CD4-positive, alpha-beta memory T cell (primary cell): Measurements from ENCODE around the gene CIAPIN1. TPM values are rescaled to one million over a fixed set of nuclear protein-coding genes. Genes with fewer than 3 reads are reported as not detected.

ENCODE experiments used
- CTCF ChIA-PET: fragments of 350-600 bp; sonication (Branson Sonifier 250); formaldehyde crosslinking; loops from one replicate; lab custom pipeline; 2021; ENCODE audit warnings: inconsistent platforms; ENCODE audit not compliant: partially characterized antibody; lab: Charles Lee
- POLR2A ChIA-PET: fragments of 350-600 bp; sonication (Branson Sonifier 250); formaldehyde crosslinking; loops from one replicate; lab custom pipeline; 2021; ENCODE audit not compliant: partially characterized antibody; lab: Charles Lee
- DNase-seq, 5 donors: peaks; one replicate each; pipeline versions ENCODE4 v3.0.0 to v3.0.0-alpha.2; 2020 to 2022; ENCODE audit warnings: mixed read lengths in 1 of 5
- H3K27ac ChIP-seq: one replicate; pipeline ENCODE4 v1.7.0; 2013; ENCODE audit warnings: low read depth, low read length
- H3K27me3 ChIP-seq: 2 replicates; pipeline ENCODE4 v1.7.0; 2013; ENCODE audit warnings: mild to moderate bottlenecking, low read length, moderate library complexity; ENCODE audit not compliant: insufficient read depth
- H3K36me3 ChIP-seq: 2 replicates; pipeline ENCODE4 v1.7.0; 2013; ENCODE audit warnings: mild to moderate bottlenecking, low read length, moderate library complexity; ENCODE audit not compliant: insufficient read depth
- H3K4me1 ChIP-seq: 2 replicates; pipeline ENCODE4 v1.7.0; 2013; ENCODE audit warnings: mild to moderate bottlenecking, low read length, moderate library complexity; ENCODE audit not compliant: insufficient read depth
- H3K4me3 ChIP-seq, 2 donors: one replicate each; pipeline ENCODE4 v1.7.0; 2013; ENCODE audit warnings: low read length in 2 of 2, mild to moderate bottlenecking in 1 of 2
- H3K9me3 ChIP-seq, 2 donors: one replicate each; pipeline ENCODE4 v1.7.0; 2013; ENCODE audit warnings: low read length in 2 of 2, control low read depth in 1 of 2; ENCODE audit not compliant: control insufficient read depth in 1 of 2
- H3K27ac Mint-ChIP-seq, 7 donors: one replicate each; pipeline ENCODE4 v1.8.0; 2020 to 2021; ENCODE audit warnings: mixed read lengths in 7 of 7, mild to moderate bottlenecking in 6 of 7, inconsistent platforms in 3 of 7, moderate library complexity in 3 of 7
- H3K27me3 Mint-ChIP-seq, 2 donors: one replicate each; pipeline ENCODE4 v1.8.0; 2020 to 2021; ENCODE audit warnings: mixed read lengths in 2 of 2
- H3K36me3 Mint-ChIP-seq, 2 donors: one replicate each; pipeline ENCODE4 v1.8.0; 2020 to 2021; ENCODE audit warnings: mixed read lengths in 2 of 2, inconsistent platforms in 1 of 2, mild to moderate bottlenecking in 1 of 2
- H3K4me1 Mint-ChIP-seq, 4 donors: one replicate each; pipeline ENCODE4 v1.8.0; 2020 to 2021; ENCODE audit warnings: mixed read lengths in 4 of 4, mild to moderate bottlenecking in 1 of 4
- H3K4me3 Mint-ChIP-seq, 8 donors: one replicate each; pipeline ENCODE4 v1.8.0; 2020 to 2021; ENCODE audit warnings: mixed read lengths in 8 of 8, mild to moderate bottlenecking in 7 of 8, moderate library complexity in 6 of 8, inconsistent platforms in 3 of 8
- H3K9me3 Mint-ChIP-seq, 8 donors: one replicate each; pipeline ENCODE4 v1.8.0; 2020 to 2021; ENCODE audit warnings: mixed read lengths in 8 of 8, mild to moderate bottlenecking in 5 of 8, inconsistent platforms in 3 of 8, moderate library complexity in 1 of 8
- intact Hi-C: fragments of 100-400 bp; cut with micrococcal nuclease; formaldehyde crosslinking; loops from one replicate; pipeline ENCODE4 v1.15.1; 2023
- polyA plus RNA-seq, 2 donors: library from polyadenylated mRNA; unstranded; fragments of 300-500 nt; fragmentation: Illumina TruSeq; gene quantifications; one replicate each; pipeline ENCODE4 v1.2.3, GENCODE V29; 2021
- total RNA-seq, 2 experiments: library from RNA; stranded (reverse); gene quantifications; one replicate each; pipeline ENCODE4 v1.2.3, GENCODE V29; 2021

CIAPIN1 gene
- total and polyA plus RNA-seq, 4 experiments from 2014 or later = 28.1 to 65.3 (median 37.0) TPM

DNA sequence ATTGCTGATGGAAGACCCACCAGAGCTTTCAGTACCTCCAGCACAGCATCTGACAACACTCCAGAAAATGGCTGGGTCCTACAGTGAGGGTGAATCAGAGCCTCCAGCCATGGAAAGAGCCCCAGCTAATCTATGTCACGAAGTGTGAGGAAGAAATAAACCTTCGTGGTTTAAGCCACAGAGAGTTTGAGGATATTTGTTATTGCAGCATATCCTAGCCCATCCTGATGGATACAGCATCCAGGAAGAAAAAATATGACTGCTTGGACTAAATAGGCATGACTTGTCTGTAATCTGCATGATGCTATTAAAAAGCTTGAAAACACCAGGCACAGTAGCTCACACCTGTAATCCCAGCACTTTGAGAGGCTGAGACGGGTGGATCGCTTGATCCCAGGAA, 55.9 kb downstream of the CIAPIN1 start:
- no peak overlapping the region for H3K27ac Mint-ChIP-seq
- H3K27ac ChIP-seq = no peak overlapping the region
- ChIA-PET POLR2A (no interaction called here), CTCF (interaction anchor here (1.1 to 1.7 kb wide), 2 partner anchors 8 to 25 kb away, joined by 3 read pairs; no protein-coding TSS in a partner anchor)
- H3K4me1 ChIP-seq = no peaks in the 10 kb centered on the region
- H3K9me3 Mint-ChIP-seq = no peaks in the 10 kb centered on the region
- no peaks in the 10 kb centered on the region for H3K9me3 ChIP-seq
- no peak overlapping the region for H3K4me3 ChIP-seq
- no peaks in the 10 kb centered on the region for H3K36me3 ChIP-seq
- intact Hi-C loops = no loop called here
- peaks cover 2% of the 10 kb centered on the region in 2 donors for H3K27me3 Mint-ChIP-seq
- no peaks in the 10 kb centered on the region for H3K27me3 ChIP-seq
- no peaks in the 10 kb centered on the region for H3K4me1 Mint-ChIP-seq
- H3K36me3 Mint-ChIP-seq = no peaks in the 10 kb centered on the region
- H3K4me3 Mint-ChIP-seq = no peak overlapping the region
- no peak for DNase-seq

DNA sequence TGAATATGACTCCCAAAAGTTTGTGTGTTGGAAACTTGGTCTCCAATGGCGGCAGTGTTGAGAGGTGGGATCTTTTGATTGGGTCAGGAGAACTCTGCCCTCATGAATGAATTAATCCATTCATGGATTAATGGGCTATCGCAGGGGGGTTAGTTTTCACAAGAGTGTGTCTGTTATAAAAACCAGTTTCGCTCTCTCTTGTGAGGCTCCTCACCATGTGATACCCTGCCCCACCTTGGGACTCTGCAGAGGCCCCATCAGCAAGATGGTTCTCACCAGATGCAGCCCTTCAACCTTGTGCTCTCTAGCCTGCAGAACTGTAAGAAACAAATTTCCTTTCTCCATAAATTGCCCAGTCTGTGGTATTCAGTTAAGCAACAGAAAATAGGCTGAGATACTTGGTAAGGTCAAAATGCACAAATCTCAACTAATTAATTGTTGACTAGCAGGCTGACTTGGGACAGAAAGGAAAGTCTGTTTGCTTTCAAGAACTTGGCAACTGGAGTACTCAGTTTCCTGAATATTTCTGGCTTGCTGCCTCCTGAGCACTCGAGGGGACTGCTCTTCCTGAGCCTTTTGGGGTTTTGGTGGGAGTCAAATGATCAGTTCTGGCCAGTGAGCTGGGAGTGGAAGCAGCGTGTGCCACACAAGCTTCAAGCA, 56.4 kb downstream of the CIAPIN1 start:
- ChIA-PET POLR2A (no interaction called here), CTCF (interaction anchor here (1.7 kb wide), 1 partner anchor 26 kb away, joined by 3 read pairs; no protein-coding TSS in a partner anchor)
- H3K4me1 ChIP-seq = no peaks in the 10 kb centered on the region
- H3K27me3 ChIP-seq = no peaks in the 10 kb centered on the region
- no peak overlapping the region for H3K27ac ChIP-seq
- H3K4me1 Mint-ChIP-seq = no peaks in the 10 kb centered on the region
- no peak for DNase-seq
- no peak overlapping the region for H3K27ac Mint-ChIP-seq
- intact Hi-C loops = no loop called here
- H3K4me3 ChIP-seq = no peak overlapping the region
- no peak overlapping the region for H3K4me3 Mint-ChIP-seq
- no peaks in the 10 kb centered on the region for H3K36me3 ChIP-seq
- no peaks in the 10 kb centered on the region for H3K9me3 Mint-ChIP-seq
- H3K27me3 Mint-ChIP-seq = peaks cover 0 to 2% of the 10 kb centered on the region in 2 donors
- H3K36me3 Mint-ChIP-seq = no peaks in the 10 kb centered on the region
- H3K9me3 ChIP-seq = no peaks in the 10 kb centered on the region

DNA sequence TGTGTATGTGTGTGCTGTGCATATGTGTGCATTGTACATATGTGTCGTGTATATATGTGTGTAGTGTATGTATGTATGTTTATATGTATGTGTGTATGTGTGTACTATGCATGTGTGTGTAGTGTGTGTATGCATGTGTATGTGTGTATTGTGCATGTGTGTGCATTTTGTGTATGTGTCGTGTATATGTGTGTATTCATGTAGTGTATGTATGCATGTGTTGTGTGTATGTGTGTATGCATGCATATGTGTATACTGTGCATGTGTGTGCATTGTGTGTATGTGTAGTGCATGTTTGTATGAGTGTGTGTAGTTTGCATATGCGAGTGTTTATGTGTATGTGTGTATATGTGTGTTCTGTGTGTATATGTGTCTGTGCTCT, 58.1 kb downstream of the CIAPIN1 start:
- H3K27me3 Mint-ChIP-seq = peaks cover 0 to 2% of the 10 kb centered on the region in 2 donors
- intact Hi-C loops = no loop called here

DNA sequence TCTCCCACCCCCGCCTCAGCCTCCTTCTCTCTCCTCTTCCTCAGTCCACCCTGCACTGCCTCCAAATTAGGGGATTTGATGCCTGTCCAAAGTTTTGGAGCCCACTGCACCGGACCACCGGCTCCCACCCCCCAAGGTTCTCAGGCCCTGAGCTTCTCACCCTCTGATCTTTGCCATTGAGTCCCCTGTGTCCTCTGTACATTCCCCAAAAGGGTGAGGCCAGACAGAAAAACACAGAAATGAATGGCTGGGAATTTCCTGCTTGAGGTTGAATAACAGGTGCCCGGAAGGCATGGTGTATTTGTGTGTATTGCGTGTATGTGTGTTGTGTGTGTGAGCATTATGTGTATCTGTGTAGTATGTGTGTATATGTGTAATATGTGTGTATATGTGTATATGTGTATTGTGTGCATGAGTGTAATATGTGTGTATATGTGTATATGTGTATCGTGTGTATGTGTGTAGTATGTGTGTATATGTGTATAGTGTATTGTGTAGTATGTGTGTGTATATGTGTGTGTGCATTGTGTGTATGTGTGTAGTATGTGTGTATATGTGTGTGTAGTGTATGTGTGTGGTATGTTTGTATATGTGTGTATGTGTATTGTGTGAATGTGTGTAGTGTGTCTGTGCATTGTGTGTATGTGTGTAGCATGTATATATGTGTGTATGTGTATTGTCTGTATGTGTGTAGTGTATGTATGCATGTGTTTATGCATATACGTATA, 58.7 kb downstream of the CIAPIN1 start:
- POLR2A ChIA-PET = no interaction called here
- H3K27ac Mint-ChIP-seq = no peak overlapping the region

More for the DNA sequence above, 58.1 kb downstream of the CIAPIN1 start:
- Mint-ChIP-seq H3K36me3 (no peaks in the 10 kb centered on the region), H3K27ac (no peak overlapping the region), H3K4me1 (no peaks in the 10 kb centered on the region), H3K4me3 (no peak overlapping the region), H3K9me3 (no peaks in the 10 kb centered on the region)
- no peak for DNase-seq
- H3K27me3 ChIP-seq = no peaks in the 10 kb centered on the region
- no peaks in the 10 kb centered on the region for H3K9me3 ChIP-seq
- no peaks in the 10 kb centered on the region for H3K36me3 ChIP-seq
- H3K4me1 ChIP-seq = no peaks in the 10 kb centered on the region
- no peak overlapping the region for H3K27ac ChIP-seq
- no peak overlapping the region for H3K4me3 ChIP-seq
- CTCF ChIA-PET = no interaction called here
- POLR2A ChIA-PET = no interaction called here

DNA sequence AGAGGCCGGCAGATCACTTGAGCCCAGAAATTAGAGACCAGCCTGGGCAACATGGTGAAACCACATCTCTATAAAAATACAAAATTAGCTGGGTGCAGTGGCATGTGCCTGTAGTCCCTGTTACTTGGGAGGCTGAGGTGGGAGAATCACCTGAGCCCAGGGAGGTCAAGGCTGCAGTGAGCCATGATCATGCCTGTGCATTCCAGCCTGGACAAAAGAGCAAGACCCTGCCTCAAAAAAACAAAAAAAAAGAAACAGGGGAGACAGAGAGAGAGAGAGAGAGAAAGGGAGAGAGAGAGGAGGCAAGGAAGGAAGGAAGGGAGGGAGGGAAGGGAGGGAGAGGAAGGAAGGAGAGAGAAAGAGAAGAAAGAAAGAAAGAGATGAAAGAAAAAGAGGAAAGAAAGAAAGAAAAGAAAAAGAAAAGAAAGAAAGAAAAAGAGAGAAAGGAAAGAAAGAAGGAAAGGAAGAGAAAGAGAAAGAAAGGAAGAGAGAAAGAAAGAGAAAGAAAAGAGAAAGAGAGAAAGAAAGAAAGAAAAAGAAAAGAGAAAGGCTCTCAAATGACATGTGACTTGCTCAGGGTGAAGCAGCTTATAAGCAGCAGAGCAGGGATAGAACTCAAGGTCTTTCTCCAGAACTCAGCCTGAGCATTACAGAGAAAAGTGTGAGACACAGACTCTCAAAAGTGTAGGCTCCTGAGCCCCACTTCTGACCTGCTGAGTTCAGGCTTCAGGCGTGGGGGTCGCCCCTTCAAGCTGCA, 59.4 kb downstream of the CIAPIN1 start:
- no peaks in the 10 kb centered on the region for H3K36me3 Mint-ChIP-seq
- no peak overlapping the region for H3K27ac Mint-ChIP-seq
- no peaks in the 10 kb centered on the region for H3K27me3 ChIP-seq
- DNase-seq = no peak
- ChIA-PET POLR2A (no interaction called here), CTCF (no interaction called here)
- H3K4me1 Mint-ChIP-seq = no peaks in the 10 kb centered on the region
- no peak overlapping the region for H3K4me3 ChIP-seq
- H3K9me3 ChIP-seq = no peaks in the 10 kb centered on the region
- intact Hi-C loops = no loop called here
- H3K27me3 Mint-ChIP-seq = peaks cover 0 to 2% of the 10 kb centered on the region in 2 donors
- H3K27ac ChIP-seq = no peak overlapping the region
- no peak overlapping the region for H3K4me3 Mint-ChIP-seq
- H3K4me1 ChIP-seq = no peaks in the 10 kb centered on the region
- no peaks in the 10 kb centered on the region for H3K36me3 ChIP-seq
- H3K9me3 Mint-ChIP-seq = no peaks in the 10 kb centered on the region

More for the DNA sequence above, 58.7 kb downstream of the CIAPIN1 start:
- Mint-ChIP-seq H3K4me1 (no peaks in the 10 kb centered on the region), H3K36me3 (no peaks in the 10 kb centered on the region), H3K9me3 (no peaks in the 10 kb centered on the region), H3K4me3 (no peak overlapping the region), H3K27me3 (peaks cover 0 to 2% of the 10 kb centered on the region in 2 donors)
- intact Hi-C loops = no loop called here
- Histone ChIP-seq H3K4me3 (no peak overlapping the region), H3K27ac (no peak overlapping the region), H3K4me1 (no peaks in the 10 kb centered on the region), H3K9me3 (no peaks in the 10 kb centered on the region), H3K36me3 (no peaks in the 10 kb centered on the region), H3K27me3 (no peaks in the 10 kb centered on the region)
- CTCF ChIA-PET = no interaction called here
- no peak for DNase-seq

DNA sequence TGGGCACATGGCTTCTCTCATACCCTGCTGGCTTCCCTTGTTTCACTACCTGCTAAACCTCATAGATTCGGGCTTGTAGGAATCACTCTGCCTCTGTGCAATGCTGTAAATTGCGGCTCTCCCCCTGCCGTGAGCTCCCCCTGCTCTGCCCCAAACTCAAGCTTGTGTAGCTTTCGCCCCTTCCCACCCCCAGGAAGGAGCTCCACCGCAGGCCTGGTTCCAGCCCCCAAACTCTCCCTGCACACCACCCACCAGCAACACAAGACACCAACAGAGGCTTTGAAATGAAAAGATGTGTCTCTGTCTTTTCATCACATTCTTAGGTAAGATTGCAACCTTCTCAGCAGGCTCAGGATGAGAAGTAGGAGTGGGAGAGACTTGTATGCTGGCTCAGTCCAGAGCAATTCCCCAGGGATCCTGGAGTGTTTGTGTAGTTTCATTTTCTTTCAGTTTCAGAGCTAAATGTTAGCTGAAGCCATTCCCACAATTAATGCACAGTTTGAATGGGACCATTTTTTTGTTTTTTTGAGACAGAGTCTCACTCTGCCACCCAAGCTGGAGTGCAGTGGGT, 60.7 kb downstream of the CIAPIN1 start:
- H3K27ac Mint-ChIP-seq = peak overlapping the region in 1 of 7 donors; percentile 17
- H3K27me3 Mint-ChIP-seq = peaks cover 0 to 2% of the 10 kb centered on the region in 2 donors
- no peaks in the 10 kb centered on the region for H3K9me3 ChIP-seq
- intact Hi-C loops = no loop called here
- no peak overlapping the region for H3K4me3 Mint-ChIP-seq
- CTCF ChIA-PET = interaction anchor here (0.7 to 0.9 kb wide), 2 partner anchors 30 to 72 kb away, joined by 3 read pairs; no protein-coding TSS in a partner anchor
- H3K9me3 Mint-ChIP-seq = no peaks in the 10 kb centered on the region
- H3K27me3 ChIP-seq = no peaks in the 10 kb centered on the region
- H3K36me3 Mint-ChIP-seq = no peaks in the 10 kb centered on the region
- no peak overlapping the region for H3K4me3 ChIP-seq
- no peaks in the 10 kb centered on the region for H3K4me1 ChIP-seq
- DNase-seq = no peak
- POLR2A ChIA-PET = no interaction called here
- H3K27ac ChIP-seq = no peak overlapping the region
- no peaks in the 10 kb centered on the region for H3K36me3 ChIP-seq
- peaks cover 0 to under 1% (median 0%) of the 10 kb centered on the region in 4 donors for H3K4me1 Mint-ChIP-seq

DNA sequence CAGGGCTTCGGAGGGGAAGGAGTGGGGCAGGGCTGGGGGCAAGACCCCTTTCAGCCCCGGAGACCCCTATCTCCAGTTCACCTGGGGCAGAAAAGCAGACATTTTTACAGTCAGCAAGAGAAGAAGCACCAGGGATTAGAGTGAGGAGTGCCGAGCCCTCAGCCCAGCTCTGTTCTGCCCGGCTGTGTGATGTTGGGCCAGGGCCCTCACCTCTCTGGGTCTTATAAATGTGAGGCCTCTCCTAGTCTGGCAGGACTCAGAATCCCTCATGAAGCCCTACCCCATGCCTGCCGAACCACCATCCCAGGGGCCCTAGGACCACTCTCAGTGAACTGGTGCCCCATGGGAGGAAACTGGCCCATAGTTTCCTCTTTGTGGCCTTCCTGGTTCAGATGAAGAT, 62.1 kb downstream of the CIAPIN1 start:
- H3K36me3 ChIP-seq = no peaks in the 10 kb centered on the region
- no peaks in the 10 kb centered on the region for H3K4me1 ChIP-seq
- Mint-ChIP-seq H3K4me1 (peaks cover 0 to 6% (median 0%) of the 10 kb centered on the region in 4 donors), H3K4me3 (no peak overlapping the region), H3K36me3 (no peaks in the 10 kb centered on the region), H3K27me3 (peaks cover 0 to 2% of the 10 kb centered on the region in 2 donors), H3K27ac (no peak overlapping the region), H3K9me3 (no peaks in the 10 kb centered on the region)
- H3K9me3 ChIP-seq = no peaks in the 10 kb centered on the region
- POLR2A ChIA-PET = no interaction called here
- no peak for DNase-seq
- CTCF ChIA-PET = no interaction called here
- intact Hi-C loops = no loop called here
- no peak overlapping the region for H3K27ac ChIP-seq
- H3K27me3 ChIP-seq = no peaks in the 10 kb centered on the region
- H3K4me3 ChIP-seq = no peak overlapping the region
